HepG2 (cell line): ENCODE results near the gene AHCYL1.

Experiments used
- BRCA1 ChIP-seq: sonication (generic); formaldehyde crosslinking; IDR thresholded peaks from 2 replicates; pipeline ENCODE4 v1.4.0; 2020; ENCODE audit warnings: missing genetic modification reagents
- EZH2 ChIP-seq: conservative IDR thresholded peaks from 2 replicates; pipeline ENCODE4 v1.6.1; 2012; ENCODE audit warnings: mild to moderate bottlenecking, low read depth, low read length, moderate library complexity
- HDAC6 ChIP-seq: fragments of 200-600 bp; sonication (generic); IDR thresholded peaks from 2 replicates; pipeline ENCODE4 v1.7.0; 2017; ENCODE audit warnings: mild to moderate bottlenecking, antibody characterized with exemption, low read length, low read depth
- KAT8 ChIP-seq: IDR thresholded peaks from 2 replicates; pipeline ENCODE4 v1.6.1; 2016; ENCODE audit warnings: missing genetic modification reagents, missing compliant biosample characterization
- NCOR1 ChIP-seq: fragments of 200-600 bp; sonication (generic); IDR thresholded peaks from 2 replicates; pipeline ENCODE4 v1.7.0; 2017; ENCODE audit warnings: antibody characterized with exemption, low read length, borderline replicate concordance
- POLR2A ChIP-seq, 2 experiments: IDR thresholded peaks; 2 replicates each; pipeline ENCODE4 v1.6.1; 2011; ENCODE audit warnings: low read depth in 2 of 2, low read length in 2 of 2, mild to moderate bottlenecking in 1 of 2, moderate library complexity in 1 of 2; ENCODE audit not compliant: insufficient read depth in 1 of 2
- YY1 ChIP-seq: IDR thresholded peaks from 2 replicates; pipeline ENCODE4 v1.6.1; 2011; ENCODE audit warnings: low read length, low read depth, moderate library complexity, mild to moderate bottlenecking; ENCODE audit not compliant: insufficient read depth, insufficient replicate concordance
- ZFP36L1 ChIP-seq: sonication (generic); formaldehyde crosslinking; IDR thresholded peaks from 2 replicates; pipeline ENCODE4 v1.8.0; 2022; ENCODE audit warnings: mild to moderate bottlenecking, missing genetic modification reagents, moderate library complexity
- ZNF207 ChIP-seq: fragments of 450-650 bp; IDR thresholded peaks from 2 replicates; pipeline ENCODE4 v1.6.1; 2016; ENCODE audit warnings: antibody characterized with exemption, borderline replicate concordance
- ZNF503 ChIP-seq: sonication (generic); formaldehyde crosslinking; IDR thresholded peaks from 2 replicates; pipeline ENCODE4 v1.4.0; 2020; ENCODE audit warnings: missing genetic modification reagents
- ZNF549 ChIP-seq: sonication (generic); formaldehyde crosslinking; IDR thresholded peaks from 2 replicates; pipeline ENCODE4 v1.5.0; 2020; ENCODE audit warnings: missing genetic modification reagents
- TF ChIP-seq, protein P1 (sequence below): sonication (generic); formaldehyde crosslinking; IDR thresholded peaks from 2 replicates; pipeline ENCODE4 v1.5.1; 2020; ENCODE audit warnings: missing genetic modification reagents, mild to moderate bottlenecking, borderline replicate concordance
- TF ChIP-seq, protein P2 (sequence below): sonication (generic); formaldehyde crosslinking; IDR thresholded peaks from 2 replicates; pipeline ENCODE4 v1.4.0; 2020; ENCODE audit warnings: low read depth, mild to moderate bottlenecking, missing genetic modification reagents

DNA sequence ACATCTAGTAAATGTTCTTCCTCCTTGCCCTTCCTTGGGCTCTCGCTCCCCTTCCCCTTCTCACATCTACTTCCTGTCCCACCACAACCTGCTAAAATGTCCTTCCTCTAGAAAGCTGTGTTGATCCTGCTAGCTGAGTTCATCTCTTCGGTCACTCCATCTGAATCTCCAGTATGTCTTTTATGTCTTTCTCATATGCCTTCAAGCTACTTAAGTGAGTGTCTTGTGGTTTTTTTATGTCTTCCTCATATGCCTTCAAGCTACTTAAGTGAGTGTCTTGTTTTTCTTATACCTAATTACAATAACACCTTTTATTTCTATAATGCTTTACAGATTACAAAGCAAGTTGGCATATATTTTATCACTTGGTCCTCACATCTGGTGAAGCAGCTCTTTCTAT is 40.0 kb upstream of the AHCYL1 start:
- TF ChIP-seq KAT8 (no peak), ZNF549 (CRISPR knock-in tag) (no peak), POLR2A (IDR thresholded peaks at IDR 0.05; ENCODE audit: insufficient read depth in 1 of 2, low read depth in 2 of 2, low read length in 2 of 2) (no peak), ZNF207 (no peak), BRCA1 (no peak), YY1 (no peak), HDAC6 (no peak), EZH2 (no peak), NCOR1 (no peak), ZNF503 (CRISPR knock-in tag) (no peak), ZFP36L1 (CRISPR knock-in tag) (no peak)
- TF ChIP-seq, protein P1, sequence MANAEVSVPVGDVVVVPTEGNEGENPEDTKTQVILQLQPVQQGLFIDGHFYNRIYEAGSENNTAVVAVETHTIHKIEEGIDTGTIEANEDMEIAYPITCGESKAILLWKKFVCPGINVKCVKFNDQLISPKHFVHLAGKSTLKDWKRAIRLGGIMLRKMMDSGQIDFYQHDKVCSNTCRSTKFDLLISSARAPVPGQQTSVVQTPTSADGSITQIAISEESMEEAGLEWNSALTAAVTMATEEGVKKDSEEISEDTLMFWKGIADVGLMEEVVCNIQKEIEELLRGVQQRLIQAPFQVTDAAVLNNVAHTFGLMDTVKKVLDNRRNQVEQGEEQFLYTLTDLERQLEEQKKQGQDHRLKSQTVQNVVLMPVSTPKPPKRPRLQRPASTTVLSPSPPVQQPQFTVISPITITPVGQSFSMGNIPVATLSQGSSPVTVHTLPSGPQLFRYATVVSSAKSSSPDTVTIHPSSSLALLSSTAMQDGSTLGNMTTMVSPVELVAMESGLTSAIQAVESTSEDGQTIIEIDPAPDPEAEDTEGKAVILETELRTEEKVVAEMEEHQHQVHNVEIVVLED, result no peak
- TF ChIP-seq, protein P2, sequence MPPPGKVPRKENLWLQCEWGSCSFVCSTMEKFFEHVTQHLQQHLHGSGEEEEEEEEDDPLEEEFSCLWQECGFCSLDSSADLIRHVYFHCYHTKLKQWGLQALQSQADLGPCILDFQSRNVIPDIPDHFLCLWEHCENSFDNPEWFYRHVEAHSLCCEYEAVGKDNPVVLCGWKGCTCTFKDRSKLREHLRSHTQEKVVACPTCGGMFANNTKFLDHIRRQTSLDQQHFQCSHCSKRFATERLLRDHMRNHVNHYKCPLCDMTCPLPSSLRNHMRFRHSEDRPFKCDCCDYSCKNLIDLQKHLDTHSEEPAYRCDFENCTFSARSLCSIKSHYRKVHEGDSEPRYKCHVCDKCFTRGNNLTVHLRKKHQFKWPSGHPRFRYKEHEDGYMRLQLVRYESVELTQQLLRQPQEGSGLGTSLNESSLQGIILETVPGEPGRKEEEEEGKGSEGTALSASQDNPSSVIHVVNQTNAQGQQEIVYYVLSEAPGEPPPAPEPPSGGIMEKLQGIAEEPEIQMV (CRISPR knock-in tag), result no peak
